GM12801 (cell line): Measurements from ENCODE around the gene HRH3.

Experiments used
- CTCF ChIP-seq: IDR thresholded peaks from one replicate; pipeline ENCODE4 v1.5.1; 2011; ENCODE audit warnings: control low read depth; ENCODE audit not compliant: insufficient read length; ENCODE audit errors: extremely low read depth

HRH3 gene

GRCh38 chr20:62237801-62238568 lies 17.9 kb upstream of the HRH3 start, which contains the start of gene OSBPL2:
TSS of gene OSBPL2 (plus strand) at chr20:62238521. CDS start at chr20:62256185, 17,664 bp downstream.
- TF ChIP-seq CTCF, result no peak

GRCh38 chr20:62237514-62237800 lies 17.4 kb upstream of the HRH3 start:
- no peak for TF ChIP-seq CTCF

GRCh38 chr20:62236766-62237513 lies 16.9 kb upstream of the HRH3 start:
- no peak for TF ChIP-seq CTCF

GRCh38 chr20:62236200-62236599 lies 16.1 kb upstream of the HRH3 start:
- no peak for TF ChIP-seq CTCF

GRCh38 chr20:62235777-62236157 lies 15.7 kb upstream of the HRH3 start:
- TF ChIP-seq CTCF, result no peak

GRCh38 chr20:62235001-62235776 lies 15.1 kb upstream of the HRH3 start:
- TF ChIP-seq CTCF, result no peak

GRCh38 chr20:62234339-62234738 lies 14.3 kb upstream of the HRH3 start:
- no peak for TF ChIP-seq CTCF
